Cardiac muscle cell (in vitro differentiated cells and primary cell): ENCODE measurements around the gene PSMA6. TPM values are rescaled to one million over a fixed set of nuclear protein-coding genes. Genes with fewer than 3 reads are reported as not detected.
A peak's percentile ranks its signal among the peaks of the same experiment; 100 is the strongest.

ENCODE experiments used
- DNase-seq, 2 donors: peaks; one replicate each; pipeline versions ENCODE4 v3.0.0 to v3.0.0-alpha.2; 2010 to 2017; ENCODE audit warnings: low read depth in 1 of 2, low spot score in 1 of 2
- H3K27ac ChIP-seq: fragments of 200-600 bp; sonication (generic); 2 replicates; pipeline ENCODE4 v1.5.1; 2016
- H3K27me3 ChIP-seq: fragments of 200-600 bp; sonication (generic); 2 replicates; pipeline ENCODE4 v1.6.0; 2016; ENCODE audit warnings: control low read depth
- H3K36me3 ChIP-seq: fragments of 200-600 bp; sonication (generic); 2 replicates; pipeline ENCODE4 v1.5.1; 2016; ENCODE audit warnings: control low read depth
- H3K4me1 ChIP-seq: fragments of 200-600 bp; sonication (generic); 2 replicates; pipeline ENCODE4 v1.8.1; 2017; ENCODE audit warnings: low read depth, mild to moderate bottlenecking, mixed run types
- H3K4me3 ChIP-seq: fragments of 200-600 bp; sonication (generic); 2 replicates; pipeline ENCODE4 v1.5.1; 2016; ENCODE audit warnings: mild to moderate bottlenecking
- H3K9me3 ChIP-seq: fragments of 200-600 bp; sonication (generic); 2 replicates; pipeline ENCODE4 v1.5.1; 2017; ENCODE audit warnings: low read depth, mild to moderate bottlenecking, control low read depth
- polyA plus RNA-seq: library from polyadenylated mRNA; unstranded; fragments of >200 nt; fragmentation: Nextera tagmentation; extraction: Ambion mirVana; gene quantifications from 2 replicates; pipeline ENCODE4 v1.2.1, GENCODE V29; 2016
- total RNA-seq: library from RNA; depleted of rRNA; stranded (reverse); fragments of >200 nt; gene quantifications from 2 replicates; pipeline ENCODE4 v1.2.3, GENCODE V29; 2016
- TF ChIP-seq, protein P1 (sequence below): IDR thresholded peaks from 2 replicates; pipeline ENCODE4 v1.5.1; 2012; ENCODE audit warnings: low read depth, mild to moderate bottlenecking, low read length

Gene PSMA6
- total and polyA plus RNA-seq, 2 experiments from 2014 or later: 143 to 352 TPM

DNA sequence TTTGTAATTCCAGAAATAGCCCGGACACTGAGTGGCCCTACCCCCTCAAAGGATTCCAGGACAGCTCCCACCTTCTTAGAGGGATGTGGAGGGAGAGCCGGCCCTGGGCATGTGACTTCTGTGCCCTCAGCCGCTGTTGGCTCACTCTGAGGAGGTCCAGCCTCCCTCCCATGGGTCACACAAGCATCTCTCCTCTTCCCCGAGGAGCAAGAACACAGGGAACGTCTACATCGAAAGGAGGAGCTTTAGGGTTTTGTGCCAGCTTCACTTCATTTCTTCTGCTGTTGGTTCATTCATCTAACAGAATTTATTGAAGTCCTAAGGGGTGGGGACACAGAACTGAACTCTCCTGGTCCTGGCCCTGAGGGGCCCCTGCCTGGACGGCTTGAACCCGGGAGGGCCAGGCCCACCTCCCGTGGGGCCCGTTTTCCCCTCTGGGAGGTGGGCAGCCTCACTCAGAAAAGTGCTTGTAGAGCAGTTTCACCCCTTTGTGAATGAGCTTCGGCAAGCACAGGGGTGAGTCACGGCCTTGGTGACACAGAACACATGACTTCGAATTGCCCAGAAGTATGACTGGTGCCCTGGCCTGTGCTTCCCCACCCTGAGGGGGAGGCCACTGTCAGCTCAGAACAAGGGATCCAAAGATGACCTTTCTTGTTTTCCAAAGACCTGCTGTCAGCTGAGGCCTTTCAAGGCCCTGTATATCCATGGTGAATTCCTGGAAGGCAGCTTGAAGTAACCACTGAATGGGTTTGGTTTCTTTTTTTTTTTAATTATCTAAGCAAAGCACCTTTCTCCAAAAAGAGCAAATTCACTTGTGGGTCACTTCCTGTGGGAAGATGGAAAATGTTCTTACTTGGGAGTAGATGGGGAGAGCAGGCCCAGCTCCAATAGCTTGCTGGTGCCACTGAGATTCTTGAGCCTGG, 73.2 kb downstream of the PSMA6 start:
- no peak overlapping the region for H3K4me3 ChIP-seq
- DNase-seq: peak in 1 of 2 donors; percentile 76
- no peaks in the 10 kb centered on the region for H3K27me3 ChIP-seq
- peak overlapping the region; percentile 8 for H3K27ac ChIP-seq
- H3K4me1 ChIP-seq: peaks cover 31% of the 10 kb centered on the region
- TF ChIP-seq, protein P1, sequence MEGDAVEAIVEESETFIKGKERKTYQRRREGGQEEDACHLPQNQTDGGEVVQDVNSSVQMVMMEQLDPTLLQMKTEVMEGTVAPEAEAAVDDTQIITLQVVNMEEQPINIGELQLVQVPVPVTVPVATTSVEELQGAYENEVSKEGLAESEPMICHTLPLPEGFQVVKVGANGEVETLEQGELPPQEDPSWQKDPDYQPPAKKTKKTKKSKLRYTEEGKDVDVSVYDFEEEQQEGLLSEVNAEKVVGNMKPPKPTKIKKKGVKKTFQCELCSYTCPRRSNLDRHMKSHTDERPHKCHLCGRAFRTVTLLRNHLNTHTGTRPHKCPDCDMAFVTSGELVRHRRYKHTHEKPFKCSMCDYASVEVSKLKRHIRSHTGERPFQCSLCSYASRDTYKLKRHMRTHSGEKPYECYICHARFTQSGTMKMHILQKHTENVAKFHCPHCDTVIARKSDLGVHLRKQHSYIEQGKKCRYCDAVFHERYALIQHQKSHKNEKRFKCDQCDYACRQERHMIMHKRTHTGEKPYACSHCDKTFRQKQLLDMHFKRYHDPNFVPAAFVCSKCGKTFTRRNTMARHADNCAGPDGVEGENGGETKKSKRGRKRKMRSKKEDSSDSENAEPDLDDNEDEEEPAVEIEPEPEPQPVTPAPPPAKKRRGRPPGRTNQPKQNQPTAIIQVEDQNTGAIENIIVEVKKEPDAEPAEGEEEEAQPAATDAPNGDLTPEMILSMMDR: no peak
- H3K9me3 ChIP-seq: no peaks in the 10 kb centered on the region
- H3K36me3 ChIP-seq: no peaks in the 10 kb centered on the region

DNA sequence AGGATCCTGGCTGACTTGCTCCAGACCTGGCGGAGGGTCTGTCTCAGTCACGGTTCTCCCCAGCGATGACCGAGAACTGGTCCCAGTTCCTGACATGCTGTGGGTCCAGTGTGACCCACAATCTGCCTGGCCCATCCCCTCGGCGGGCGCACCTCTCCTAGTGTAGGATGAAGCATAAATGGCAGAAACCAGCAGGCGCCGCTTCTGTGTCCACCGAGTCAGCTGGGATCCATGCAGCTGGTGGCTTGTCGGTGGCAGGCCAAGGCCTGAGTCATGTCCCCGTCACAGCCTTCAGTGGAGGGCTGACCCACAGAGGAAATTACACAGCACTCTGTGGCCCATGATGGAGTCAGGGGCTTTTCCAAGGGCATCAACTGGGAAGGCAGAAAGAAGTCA, 73.9 kb downstream of the PSMA6 start:
- TF ChIP-seq, protein P1: no peak
- H3K9me3 ChIP-seq: no peaks in the 10 kb centered on the region
- H3K4me3 ChIP-seq: no peak overlapping the region
- no peaks in the 10 kb centered on the region for H3K36me3 ChIP-seq
- no peak overlapping the region for H3K27ac ChIP-seq
- peaks cover 31% of the 10 kb centered on the region for H3K4me1 ChIP-seq
- peak in 1 of 2 donors; percentile 26 for DNase-seq
- no peaks in the 10 kb centered on the region for H3K27me3 ChIP-seq

DNA sequence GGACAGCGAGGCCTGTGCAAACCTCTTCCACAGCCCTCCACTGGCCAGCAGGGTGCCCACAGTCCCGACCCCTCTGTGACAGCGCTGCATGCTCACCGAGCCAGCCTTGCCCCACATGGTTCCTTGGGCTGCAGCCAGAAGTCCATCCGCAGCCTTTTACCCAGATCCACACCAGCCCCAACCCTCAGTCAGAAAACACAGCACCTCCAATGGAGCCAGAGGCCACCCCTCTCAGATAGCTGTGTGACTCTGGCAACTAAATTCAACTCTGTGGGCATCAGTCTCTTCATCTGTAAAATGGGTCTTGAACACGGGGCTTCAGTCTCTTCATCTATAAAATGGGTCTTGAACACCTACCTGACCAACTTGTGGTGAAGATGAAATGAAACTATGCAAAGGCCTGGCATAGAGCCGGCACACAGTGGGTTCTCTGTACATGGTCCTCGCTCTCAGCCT, 74.4 kb downstream of the PSMA6 start:
- Histone ChIP-seq H3K4me1 (peaks cover 31% of the 10 kb centered on the region), H3K4me3 (no peak overlapping the region), H3K27me3 (no peaks in the 10 kb centered on the region), H3K36me3 (no peaks in the 10 kb centered on the region), H3K27ac (peak overlapping the region; percentile 78), H3K9me3 (no peaks in the 10 kb centered on the region)
- DNase-seq: no peak
- TF ChIP-seq, protein P1: no peak

DNA sequence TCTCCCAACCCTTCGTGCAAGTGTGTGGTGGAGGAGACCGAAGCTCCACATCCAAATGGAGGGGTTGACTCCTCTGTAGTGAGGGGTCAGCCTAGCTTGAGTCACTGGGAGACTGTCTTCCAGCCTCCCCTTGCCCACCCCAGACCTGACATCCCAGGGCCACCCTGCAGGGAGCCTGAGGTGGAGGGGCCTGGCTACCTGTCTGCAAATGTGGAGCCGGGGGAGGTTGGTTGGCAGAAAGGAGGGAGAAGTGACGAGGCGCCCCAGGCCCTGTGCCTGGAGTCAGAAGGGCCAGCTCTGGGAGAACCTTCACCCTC, 74.8 kb downstream of the PSMA6 start:
- TF ChIP-seq, protein P1: no peak

More for the DNA sequence above, 74.8 kb downstream of the PSMA6 start:
- no peak overlapping the region for H3K4me3 ChIP-seq
- no peaks in the 10 kb centered on the region for H3K36me3 ChIP-seq
- no peaks in the 10 kb centered on the region for H3K27me3 ChIP-seq
- no peak for DNase-seq
- no peaks in the 10 kb centered on the region for H3K9me3 ChIP-seq
- H3K27ac ChIP-seq: peak overlapping the region; percentile 78
- peaks cover 31% of the 10 kb centered on the region for H3K4me1 ChIP-seq

Other genes with a start within 250 kb of the PSMA6 start
- gene FAM177A1, start 246.1 kb upstream of the PSMA6 start, total RNA-seq: 25.4 and 30.1 TPM in 2 replicates
- 47.3 and 50.1 TPM in 2 replicates for gene FAM177A1, start 246.1 kb upstream of the PSMA6 start, polyA plus RNA-seq
- 5.8 and 12.5 TPM in 2 replicates for gene PPP2R3C, start 170.4 kb upstream of the PSMA6 start, total RNA-seq
- gene PPP2R3C, start 170.4 kb upstream of the PSMA6 start, polyA plus RNA-seq: 22.0 and 35.3 TPM in 2 replicates
- gene PRORP, start 169.8 kb upstream of the PSMA6 start, total RNA-seq: 29.3 and 40.5 TPM in 2 replicates
- gene PRORP, start 169.8 kb upstream of the PSMA6 start, polyA plus RNA-seq: 28.4 and 33.0 TPM in 2 replicates
- 99.6 and 148 TPM in 2 replicates for gene NFKBIA, start 112.4 kb downstream of the PSMA6 start, total RNA-seq
- 64.1 and 79.1 TPM in 2 replicates for gene NFKBIA, start 112.4 kb downstream of the PSMA6 start, polyA plus RNA-seq
- gene INSM2, start 241.8 kb downstream of the PSMA6 start, total RNA-seq: not detected in 2 replicates
- not detected in 2 replicates for gene INSM2, start 241.8 kb downstream of the PSMA6 start, polyA plus RNA-seq